Eye (tissue), 1 donor: Measurements from ENCODE around the gene SEH1L.
A peak's percentile ranks its signal among the peaks of the same experiment; 100 is the strongest.
"Not testable (repeated sequence)": the region's sequence is repeated elsewhere in the genome, so short reads cannot be mapped to it uniquely, and the experiment has no call there.

Source experiments
- DNase-seq: peaks from one replicate; pipeline ENCODE4 v3.0.0-alpha.2; 2015

SEH1L gene, protein sequence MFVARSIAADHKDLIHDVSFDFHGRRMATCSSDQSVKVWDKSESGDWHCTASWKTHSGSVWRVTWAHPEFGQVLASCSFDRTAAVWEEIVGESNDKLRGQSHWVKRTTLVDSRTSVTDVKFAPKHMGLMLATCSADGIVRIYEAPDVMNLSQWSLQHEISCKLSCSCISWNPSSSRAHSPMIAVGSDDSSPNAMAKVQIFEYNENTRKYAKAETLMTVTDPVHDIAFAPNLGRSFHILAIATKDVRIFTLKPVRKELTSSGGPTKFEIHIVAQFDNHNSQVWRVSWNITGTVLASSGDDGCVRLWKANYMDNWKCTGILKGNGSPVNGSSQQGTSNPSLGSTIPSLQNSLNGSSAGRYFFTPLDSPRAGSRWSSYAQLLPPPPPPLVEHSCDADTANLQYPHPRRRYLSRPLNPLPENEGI

DNA sequence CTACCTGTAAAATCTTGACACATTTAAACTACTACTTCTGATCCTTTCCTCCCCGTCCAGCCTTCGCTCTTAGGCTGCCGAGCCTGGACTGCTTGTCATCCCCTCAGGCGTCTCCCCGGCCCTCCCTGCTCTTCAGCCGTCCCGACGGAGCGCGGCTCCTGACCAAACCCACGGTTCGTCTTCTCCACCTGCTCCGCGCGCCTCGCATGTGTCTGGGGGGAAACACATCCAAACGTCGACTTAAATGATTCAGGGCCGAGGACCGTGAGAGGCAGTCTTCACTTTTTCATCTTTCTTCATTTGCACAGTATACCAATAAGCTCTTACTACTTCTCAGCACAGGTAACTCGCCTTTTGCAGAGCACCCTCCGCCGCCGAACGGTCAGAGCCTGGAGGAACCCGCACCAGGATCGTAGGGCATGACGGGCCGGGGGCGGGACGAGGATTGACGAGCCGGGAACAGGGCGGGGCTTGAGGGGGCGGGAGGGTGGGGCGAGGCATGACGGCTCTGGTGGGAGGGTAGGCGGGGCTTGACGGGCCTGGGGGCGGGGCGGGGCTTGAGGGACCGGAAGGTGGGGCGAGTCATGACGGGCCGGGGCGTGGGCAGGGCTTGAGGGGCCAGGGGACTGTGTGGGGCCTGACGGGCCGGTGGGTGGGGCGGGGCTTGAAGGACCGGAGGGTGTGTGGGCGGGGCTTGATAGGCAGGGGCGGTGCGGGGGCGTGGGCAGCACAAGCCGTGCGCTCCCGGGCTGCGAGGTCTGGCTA lies at the start of gene SEH1L:
TSS of gene SEH1L (plus strand) at position 727 of the 765 bp plus-strand sequence. CDS start 111 bp downstream, outside the sequence.
- peak; percentile 99 for DNase-seq

DNA sequence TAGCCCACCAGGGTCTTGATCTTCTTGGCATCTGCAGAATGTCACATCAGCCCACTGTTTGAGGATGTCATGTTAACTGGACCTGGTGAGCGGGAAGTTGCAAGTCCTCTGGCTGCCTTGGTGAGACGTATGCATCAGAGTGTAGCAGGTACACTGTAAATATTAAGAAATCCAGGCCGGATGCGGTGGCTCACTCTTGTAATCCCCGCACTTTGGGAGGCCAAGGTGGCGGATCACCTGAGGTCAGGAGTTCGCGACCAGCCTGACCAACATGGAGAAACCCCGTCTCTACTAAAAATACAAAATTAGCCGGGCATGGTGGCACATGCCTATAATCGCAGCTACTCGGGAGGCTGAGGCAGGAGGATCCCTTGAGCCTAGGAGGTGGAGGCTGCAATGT lies 46.6 kb upstream of the SEH1L start:
- not testable (repeated sequence) for DNase-seq

DNA sequence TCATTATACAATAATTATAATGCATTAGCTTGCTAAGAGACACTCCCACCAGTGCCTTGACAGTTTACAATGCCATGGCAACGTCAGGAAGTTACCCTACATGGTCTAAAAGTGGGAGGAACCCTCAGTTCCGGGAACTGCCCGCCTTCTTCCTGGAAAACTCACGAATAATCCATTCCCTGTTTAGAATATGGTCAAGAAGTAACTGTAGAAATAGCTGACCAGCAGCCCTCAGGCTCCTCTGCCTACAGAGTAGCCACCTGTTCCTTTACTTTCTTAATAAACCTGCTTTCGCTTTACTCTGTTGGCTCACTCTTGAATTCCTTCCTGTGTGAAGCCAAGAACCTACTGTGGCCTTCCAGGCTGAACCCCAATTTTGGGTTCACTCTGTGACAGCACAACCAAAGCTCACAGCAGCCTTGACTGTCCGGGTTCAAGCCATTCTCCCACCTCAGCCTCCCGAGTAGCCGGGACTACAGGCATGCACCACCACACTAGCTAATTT lies 43.7 kb upstream of the SEH1L start:
- no peak for DNase-seq

DNA sequence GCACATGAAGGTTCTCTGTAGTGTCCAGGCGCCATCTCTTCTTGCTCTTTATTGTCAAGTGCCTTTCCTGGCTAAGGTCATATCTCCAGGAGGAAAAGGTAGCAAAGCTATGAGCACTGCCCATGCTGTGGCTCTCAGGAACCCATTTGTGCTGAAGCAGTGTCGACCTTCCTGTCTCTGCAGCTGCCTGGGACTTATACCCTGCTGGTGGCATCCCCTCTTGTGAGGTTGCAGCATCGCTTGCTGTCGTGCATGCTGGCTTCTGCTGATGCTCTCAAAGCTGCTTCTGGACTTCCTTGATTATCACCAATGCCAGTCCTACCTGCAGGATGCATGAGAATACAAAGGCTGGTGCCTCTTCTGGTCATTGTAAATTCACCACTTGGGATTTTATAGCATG lies 41.7 kb upstream of the SEH1L start:
- no peak for DNase-seq

DNA sequence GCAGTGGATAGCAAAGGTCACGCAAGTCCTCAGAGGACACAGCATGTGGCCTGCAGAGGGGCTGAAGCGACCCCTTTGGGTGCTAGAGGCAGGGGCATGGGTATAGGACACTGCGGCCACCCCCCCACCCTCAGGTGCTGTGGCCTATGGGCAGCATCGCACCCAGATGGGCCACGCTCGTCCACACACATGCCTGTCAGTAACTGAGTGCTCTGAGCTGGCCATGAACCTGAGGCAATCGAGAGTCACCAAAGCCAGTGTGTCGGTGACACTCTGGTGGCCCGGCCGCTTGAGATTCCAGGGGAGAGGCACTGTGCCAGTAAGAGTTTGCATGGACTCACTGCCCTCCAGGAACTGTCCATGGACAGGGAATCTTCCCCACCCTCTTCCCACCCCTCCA lies 41.0 kb upstream of the SEH1L start:
- no peak for DNase-seq

DNA sequence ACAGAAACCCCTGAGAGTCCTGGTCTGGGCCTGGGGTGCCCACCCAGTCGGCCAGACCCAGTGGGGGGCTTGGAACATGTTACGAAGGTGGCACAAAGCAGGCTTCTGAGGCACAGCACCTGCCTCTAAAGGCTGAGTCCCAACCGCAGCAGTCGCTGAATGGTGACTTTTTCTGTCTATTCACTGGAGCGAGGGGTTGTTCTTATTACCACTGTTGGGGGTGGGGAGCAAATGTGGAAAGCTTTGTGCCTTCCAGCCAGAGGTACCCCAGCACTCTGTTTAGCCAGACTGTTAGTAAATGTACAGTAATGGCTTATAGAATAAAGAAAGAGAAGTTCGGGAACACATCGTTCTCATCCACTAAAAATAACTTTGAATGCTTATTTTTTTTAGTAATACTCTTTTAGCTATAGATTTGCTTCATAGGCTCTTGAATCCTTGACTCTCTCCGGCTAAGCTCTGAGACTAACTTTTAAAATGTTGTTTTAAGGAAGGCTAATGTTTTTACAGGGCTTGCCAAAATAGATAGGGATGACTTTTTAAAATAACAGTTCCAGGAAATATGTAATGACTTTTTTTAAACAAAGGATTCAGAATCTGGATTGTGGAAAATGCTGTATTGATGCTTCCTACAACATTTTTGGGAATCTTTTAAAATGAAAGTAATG lies 40.4 kb upstream of the SEH1L start:
- peak; percentile 46 for DNase-seq

DNA sequence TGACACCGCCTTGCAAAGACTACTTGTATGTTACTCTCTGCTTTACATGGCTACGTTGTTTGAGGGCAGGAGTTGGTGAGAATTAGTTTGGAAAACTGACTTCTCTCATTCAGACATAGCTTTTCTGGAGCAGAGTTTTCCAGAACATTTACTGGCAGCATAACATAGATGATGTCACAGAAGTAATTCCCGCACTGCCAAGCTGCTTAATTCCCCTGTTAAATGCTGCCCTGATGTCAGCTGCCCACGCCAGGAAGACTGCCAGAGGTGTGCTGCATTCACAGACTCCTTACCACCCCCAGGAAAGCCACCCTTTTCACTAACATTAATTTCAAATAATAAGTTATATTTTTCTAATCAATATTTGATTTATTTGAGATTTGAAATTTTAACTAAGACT lies 39.1 kb upstream of the SEH1L start:
- peak; percentile 21 for DNase-seq

DNA sequence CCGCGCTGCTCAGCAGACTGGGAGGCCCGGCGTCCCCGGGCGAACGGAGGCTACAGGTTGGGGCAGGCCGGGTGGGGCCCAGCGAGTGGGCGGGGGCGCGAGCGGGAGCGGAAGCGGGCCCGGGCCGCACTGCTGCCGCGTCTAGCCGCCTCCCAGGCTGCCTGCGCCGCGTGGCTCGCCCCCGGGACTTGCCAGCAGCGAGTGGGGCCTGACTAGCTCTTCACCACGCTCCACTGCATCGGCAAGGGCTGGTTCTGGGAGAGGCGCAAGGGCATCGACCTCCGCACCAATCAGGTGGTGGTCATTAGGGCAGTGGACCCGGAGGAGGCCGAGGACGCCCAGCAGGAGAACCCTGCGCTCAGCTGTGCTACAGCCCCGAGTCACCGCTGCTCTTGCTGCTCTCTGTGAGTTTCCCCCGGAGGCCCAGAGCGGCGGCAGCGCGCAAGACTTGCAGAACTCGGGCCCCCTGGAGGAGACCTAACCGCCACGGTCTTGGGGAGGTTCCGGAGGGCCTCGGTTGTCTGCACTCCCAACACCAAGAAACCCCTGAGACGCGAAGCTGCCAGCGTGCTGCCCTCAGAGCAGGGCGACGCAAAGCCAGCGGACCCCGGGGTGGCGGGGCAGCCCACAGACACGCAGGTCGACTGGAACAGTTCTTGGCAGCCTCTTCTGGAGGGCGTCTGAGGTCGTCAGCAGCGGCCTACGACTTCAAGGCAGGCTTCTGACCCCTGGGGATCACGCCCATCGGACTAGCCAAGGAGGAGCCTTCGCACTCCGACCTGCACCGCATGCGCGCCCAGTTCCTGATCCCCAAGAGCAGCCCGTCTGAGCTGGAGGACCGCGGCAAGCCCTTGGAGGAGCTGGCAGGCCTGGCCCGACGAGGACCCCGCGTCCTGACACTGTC lies 36.5 kb upstream of the SEH1L start:
- DNase-seq: peak; percentile 79

DNA sequence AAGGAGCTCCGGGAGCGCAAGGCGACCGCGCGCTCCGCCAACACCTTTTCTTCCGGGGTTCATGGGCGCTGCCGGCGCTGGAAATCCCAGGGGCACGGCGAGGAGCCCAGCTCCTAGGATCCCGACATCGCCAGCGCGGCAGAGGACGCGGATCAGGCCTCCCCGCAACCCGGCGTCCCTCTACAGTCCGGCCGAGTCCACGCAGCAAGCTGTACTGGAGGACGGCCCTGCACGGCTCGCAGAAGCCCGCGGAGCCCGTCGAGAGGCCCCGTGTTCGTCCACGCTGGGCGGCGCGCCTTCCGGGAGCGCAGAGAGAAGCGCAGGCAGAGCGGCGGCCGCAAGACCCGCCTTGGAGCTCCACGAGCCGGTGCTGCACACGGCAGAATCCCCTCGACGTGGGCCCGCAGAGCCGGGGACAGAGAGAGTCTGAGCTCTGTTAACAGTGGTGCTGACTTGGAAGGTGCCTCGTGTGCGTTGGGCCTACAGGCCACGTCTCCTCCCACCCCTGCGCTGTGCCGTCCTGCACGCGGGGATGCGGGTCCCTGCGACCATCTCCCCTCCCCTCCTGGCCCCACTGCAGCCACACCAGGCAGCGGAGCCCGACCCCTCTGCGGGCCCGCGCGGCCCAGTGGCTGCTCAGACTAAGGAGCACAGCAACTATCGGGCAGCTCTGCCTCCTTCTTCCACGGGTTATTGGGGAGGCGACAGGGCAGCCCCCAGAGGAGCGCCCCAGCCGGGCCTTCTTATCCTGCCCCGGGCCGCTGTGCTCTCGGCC lies 35.7 kb upstream of the SEH1L start:
- no peak for DNase-seq

DNA sequence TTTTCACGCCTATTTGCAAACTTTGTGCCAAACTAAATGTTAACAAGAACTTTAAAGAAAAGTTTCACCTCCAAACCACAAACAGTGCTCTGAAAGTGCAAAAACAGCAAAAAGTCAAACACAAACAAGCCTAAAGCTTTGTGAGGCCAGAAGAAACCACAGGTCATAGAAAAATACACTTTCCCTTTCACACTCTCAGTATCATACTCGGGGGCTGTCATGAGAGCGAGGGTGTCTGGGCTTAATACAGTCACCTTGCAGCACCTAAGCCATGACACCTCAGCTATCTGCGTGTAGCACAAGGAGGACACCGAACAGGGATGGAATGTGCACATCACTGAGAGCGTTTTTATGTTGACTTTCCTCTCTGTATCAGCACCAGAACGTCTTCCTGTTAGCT lies 26.6 kb upstream of the SEH1L start:
- no peak for DNase-seq

DNA sequence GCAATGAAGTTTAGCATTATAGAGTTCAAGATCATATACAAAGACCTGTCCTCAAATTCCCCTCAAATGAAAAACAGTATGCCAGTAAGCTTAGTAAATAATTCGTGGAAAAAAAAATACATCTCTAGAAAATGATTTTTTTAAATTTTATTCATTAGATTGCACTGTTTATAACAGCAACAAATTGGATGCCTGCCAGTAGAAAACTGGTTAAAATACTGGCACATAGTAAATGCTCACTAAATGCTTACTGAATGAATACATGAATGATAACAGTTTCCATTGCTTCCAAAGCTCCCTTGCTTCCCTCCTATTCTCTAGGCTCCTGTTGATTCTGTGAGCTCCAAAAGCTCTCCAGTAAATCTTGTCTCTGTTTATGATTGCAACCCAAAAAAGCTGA lies 25.5 kb upstream of the SEH1L start:
- DNase-seq: no peak

DNA sequence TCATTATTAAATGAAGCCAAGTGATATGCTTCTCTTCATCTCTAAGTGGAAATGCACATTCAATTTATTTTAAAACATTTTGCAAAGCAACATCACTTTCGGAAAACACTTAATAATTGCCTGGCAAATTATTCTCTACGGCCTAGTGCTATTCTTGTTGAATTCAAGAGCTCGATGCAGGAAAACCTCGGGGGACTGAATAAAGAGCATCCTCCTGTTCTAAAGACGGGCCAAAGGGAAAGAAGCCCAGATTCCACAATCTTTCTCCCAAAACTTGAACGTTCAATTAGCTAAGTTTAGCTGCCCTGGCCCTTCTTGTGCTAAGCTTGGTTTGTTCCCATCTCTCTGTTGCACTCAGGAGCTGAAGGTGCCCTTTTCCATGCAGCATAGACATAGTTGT lies 23.2 kb upstream of the SEH1L start:
- no peak for DNase-seq

DNA sequence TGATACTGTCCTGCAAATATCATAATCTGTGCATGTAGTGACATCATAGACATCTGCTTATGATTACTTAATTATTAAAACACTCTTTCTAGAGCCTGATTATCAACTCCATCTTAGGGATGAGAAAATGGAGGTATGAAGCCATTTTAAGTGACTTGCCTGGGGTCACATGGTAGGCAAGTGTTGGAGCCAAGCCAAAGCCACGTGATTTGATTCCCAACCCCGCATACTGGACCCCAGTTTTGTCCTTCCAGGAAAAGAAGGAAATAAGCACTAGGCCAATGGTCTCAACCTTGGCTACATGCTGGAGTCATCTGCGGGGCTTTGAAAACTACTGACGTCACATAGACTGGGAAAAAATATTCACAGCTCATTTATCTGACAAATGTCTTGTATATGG lies 19.6 kb upstream of the SEH1L start:
- no peak for DNase-seq

DNA sequence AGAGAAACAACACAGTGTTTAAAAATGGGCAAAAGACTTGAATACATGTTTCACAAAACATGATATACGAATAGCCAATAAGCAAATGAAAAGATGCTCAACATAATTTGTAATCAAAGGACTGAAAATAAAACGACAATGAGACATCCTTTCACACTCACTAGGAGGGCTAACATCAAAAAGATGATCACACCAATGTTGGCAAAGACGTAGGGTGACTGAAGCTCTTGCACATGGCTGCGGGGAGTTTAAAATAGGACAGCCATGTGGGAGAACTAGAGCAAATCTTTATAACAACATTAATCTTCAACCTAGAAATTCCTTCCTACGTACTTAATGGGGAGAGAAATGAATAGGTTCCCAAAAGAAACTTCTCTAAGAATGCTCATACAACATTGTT lies 19.2 kb upstream of the SEH1L start:
- DNase-seq: no peak

DNA sequence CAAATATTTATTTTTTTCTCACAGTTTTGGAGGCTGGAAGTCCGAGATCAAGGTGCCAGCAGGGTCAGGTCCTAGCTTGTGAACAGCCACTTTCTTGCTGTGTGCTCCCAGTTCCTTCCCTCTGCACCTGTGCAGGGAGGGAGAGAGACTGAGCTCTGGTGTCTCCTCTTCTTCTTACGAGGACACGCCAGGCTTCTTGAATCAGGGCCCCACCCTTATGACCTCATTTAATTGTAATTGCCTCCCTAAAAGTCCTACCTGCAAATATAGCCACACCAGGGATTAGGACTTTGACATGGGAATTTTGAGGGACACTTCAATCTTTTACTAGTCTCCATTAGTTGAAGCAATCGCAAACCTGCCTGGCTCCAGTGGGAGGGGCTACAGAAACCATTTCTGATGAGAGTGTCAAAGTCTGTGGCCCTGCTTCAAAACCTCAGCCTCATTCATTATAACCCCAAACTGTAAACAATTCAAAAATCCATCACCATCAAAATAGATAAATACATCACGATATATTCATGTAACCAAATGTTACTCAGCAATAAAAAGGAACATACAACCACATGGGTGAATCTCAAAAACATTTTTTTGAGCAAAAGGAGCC lies 18.2 kb upstream of the SEH1L start:
- DNase-seq: no peak

DNA sequence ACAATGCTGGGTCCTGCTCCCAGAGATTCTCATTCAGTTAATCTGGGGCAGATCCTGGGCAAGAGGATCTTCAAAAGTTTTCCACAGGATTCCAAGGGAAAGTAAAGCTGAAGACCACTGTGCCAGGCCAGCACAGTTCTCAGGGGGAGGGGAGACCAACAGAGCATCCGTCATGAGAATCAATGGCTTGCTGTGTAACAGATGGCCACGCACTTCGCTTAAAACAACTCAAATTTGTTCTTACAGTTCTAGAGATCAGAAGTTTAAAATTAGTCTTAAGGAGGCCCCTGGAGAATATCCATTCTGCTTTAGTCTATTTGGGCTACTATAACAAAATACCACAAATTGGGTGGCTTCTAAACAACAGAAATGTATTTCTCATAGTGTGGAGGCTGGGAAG lies 17.4 kb upstream of the SEH1L start:
- no peak for DNase-seq

DNA sequence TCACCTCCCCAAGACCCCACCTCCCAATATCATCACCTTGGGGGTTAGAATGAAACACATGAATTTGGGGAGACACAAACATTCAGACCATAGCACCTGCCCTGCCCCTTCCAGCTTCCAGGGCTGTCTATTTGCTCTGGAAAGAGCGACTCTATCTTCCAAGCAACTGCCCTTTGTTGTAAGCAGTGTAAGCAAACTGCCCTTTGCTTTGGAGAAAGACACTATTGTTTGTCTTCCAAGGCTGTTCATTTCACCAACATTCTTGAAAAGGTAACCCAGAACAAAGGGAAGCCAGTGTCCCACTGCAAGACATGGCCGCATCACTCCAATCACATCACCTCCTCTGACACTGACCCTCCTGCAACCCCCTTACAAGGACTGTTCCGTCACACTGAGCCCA lies 16.9 kb upstream of the SEH1L start:
- no peak for DNase-seq

DNA sequence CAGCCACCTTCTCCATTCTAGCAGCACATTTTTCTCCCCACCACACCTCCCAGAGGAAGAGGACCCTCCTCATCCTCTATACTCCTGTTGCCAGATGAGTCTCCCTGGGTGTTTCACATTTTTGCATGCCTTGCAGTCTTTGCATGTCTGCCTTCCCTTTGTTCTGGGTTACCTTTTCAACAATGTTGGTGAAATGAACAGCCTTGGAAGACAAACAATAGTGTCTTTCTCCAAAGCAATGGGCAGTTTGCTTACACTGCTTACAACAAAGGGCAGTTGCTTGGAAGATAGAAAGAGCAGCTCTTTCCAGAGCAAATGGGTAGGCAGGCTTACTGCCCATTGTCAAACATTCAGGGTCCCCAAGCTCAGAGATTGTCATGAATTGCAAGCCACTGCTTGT lies 14.5 kb upstream of the SEH1L start:
- no peak for DNase-seq

DNA sequence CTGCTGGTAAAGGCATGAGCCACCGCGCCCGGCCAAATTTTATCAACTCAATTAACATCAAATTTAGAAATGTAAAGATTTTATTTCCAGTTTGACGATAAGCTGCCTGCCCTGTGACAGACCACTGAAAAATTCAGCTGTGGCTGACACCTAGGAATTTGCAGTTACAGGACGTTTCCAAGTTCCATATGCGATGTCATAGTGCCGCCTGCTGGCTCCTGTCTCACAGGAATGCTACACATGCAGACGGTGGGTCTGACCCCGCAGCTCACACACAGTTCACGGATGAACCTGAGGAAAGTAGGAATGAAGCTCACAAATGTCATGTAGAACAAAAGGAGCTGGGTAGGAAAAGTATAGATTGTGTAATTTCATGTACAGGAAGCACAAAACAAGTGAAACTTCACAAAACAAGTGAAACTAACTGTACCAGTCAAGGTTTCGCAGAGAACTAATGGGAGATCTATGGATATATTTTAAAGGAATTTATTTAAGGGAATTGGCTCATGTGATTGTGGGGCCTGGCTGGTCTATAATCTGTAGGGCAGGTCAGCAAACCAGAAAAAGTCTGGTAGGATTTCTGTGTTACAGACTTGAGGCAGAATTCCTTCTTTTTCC lies 13.2 kb upstream of the SEH1L start:
- DNase-seq: peak; percentile 94

DNA sequence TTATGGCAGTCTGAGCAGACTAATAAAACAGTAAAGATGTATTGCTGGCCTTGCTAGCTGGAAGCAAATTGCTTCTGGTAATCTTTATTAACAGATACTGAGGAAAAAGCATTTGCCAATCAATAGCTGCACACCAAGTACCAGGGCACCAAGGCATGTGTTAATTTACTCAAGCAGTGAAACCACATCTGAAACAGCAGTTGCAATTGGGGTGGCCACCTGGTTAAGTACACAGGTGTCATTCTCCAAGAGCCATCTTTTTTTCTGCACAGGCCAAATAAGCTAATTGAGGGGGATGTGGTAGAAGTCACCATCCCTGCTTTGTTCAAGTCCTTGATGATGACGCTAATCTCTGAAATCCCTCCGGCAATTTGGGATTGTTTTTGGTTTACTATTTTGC lies 8.6 kb upstream of the SEH1L start:
- no peak for DNase-seq

DNA sequence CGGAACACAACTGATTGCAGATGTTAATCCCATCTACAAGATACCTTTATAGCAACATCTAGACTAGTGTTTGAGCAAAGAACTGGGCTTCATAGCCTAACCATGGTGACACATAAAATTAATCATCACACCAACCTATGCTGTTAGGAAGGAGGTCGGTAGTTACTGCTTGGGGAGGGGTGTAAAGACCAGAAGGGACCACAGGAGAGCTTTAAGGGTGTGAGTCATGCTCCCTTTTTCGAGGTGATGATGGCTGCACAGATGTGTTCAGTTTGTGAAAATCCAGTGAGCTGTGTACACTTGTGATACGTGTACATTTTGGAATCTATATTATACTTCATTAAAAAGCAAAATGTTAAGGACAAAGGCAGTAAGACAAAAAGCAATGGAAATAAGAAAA lies 4.6 kb upstream of the SEH1L start:
- DNase-seq: no peak
